Measurements from ENCODE around the gene ANKZF1. TPM values are rescaled to one million over a fixed set of nuclear protein-coding genes. Genes with fewer than 3 reads are reported as not detected.

Gene ANKZF1
- total and polyA plus RNA-seq, 2 of the 8 experiments (the other 6 are each of a cell fraction or from before 2014, with no cell fraction given), result 32.5 to 50.1 TPM

- FAIRE-seq (no peak), DNase-seq (ENCODE audit: low read depth in 1 of 2, low spot score in 2 of 2) (no peak)
- POLR2A ChIA-PET (ENCODE audit: partially characterized antibody), result interaction anchor here (0.6 to 14.9 kb wide), 15 partner anchors 10 to 132 kb away, joined by 3 to 190 read pairs (median 7); partner anchors contain the start of genes ABCB6, ANKZF1, ATG9A and CNPPD1
- peaks cover 16 to 43% (median 35%) of the 10 kb centered on the region in 4 experiments for H3K27me3 ChIP-seq (replicated peaks in 1 of 4; ENCODE audit: control insufficient read depth in 3 of 4, extremely low read depth in 1 of 4, insufficient read depth in 3 of 4, low read length in 3 of 4)
- peak overlapping the region in 1 of 4 experiments; percentile 64; a peak in 2 of 8 replicates for H3K4me3 ChIP-seq (ENCODE audit: extremely low read depth in 1 of 4, insufficient read depth in 2 of 4, low read depth in 3 of 4, low read length in 4 of 4)
- H3K4me2 ChIP-seq (ENCODE audit: insufficient read depth in 1 of 2, low read depth in 2 of 2, low read length in 2 of 2), result peak overlapping the region; percentile 85 to 92
- H2AK5ac ChIP-seq (ENCODE audit: low read depth, low read length), result no peak overlapping the region; the same call in 1 of the 2 replicates
- H3K14ac ChIP-seq (ENCODE audit: insufficient read length), result no peak overlapping the region
- TF ChIP-seq CHD2 (IDR thresholded peaks at IDR 0.05; ENCODE audit: low read length), result no peak
- TF ChIP-seq EP300 (IDR thresholded peaks at IDR 0.05; ENCODE audit: borderline replicate concordance in 1 of 2, low read depth in 2 of 2, low read length in 2 of 2), result no peak
- TF ChIP-seq RFX5 (IDR thresholded peaks at IDR 0.05; ENCODE audit: borderline replicate concordance, low read depth, low read length), result no peak
- TF ChIP-seq ZNF274 (IDR thresholded peaks at IDR 0.05; ENCODE audit: borderline replicate concordance, extremely low read depth, low read length), result no peak
- no peak for TF ChIP-seq KDM1A (IDR thresholded peaks at IDR 0.05; ENCODE audit: borderline replicate concordance, low read length)
- no peak for TF ChIP-seq BCL11A (IDR thresholded peaks at IDR 0.05; ENCODE audit: low read depth in 2 of 2, low read length in 2 of 2)
- no peak overlapping the region for H2AFZ ChIP-seq (ENCODE audit: low read length)
- no peak overlapping the region for H3K27ac ChIP-seq (ENCODE audit: low read depth, low read length)
- H3K23ac ChIP-seq (ENCODE audit: insufficient read length), result no peak overlapping the region
- H3K23me2 ChIP-seq (ENCODE audit: low read depth, low read length), result peaks cover 17% of the 10 kb centered on the region
- H4K91ac ChIP-seq (replicated peaks; ENCODE audit: insufficient read length, low read length), result no peak overlapping the region
- H4K5ac ChIP-seq (ENCODE audit: insufficient read length, low read depth, low read length), result no peak overlapping the region
- H3K79me2 ChIP-seq (ENCODE audit: control insufficient read depth in 1 of 2, insufficient read depth in 2 of 2, low read length in 2 of 2), result no peaks in the 10 kb centered on the region
- peak overlapping the region; percentile 23; the same call in 1 of the 2 replicates for H2BK15ac ChIP-seq (ENCODE audit: low read length)
- no peaks in the 10 kb centered on the region for H3K9me3 ChIP-seq (ENCODE audit: insufficient read depth in 2 of 2, low read depth in 1 of 2, low read length in 1 of 2)
- 0 out of 2 replicates have a peak overlapping the region, but pooled peaks have one; percentile 35 for H2BK12ac ChIP-seq (ENCODE audit: low read depth, low read length)
- H2BK5ac ChIP-seq (ENCODE audit: low read depth, low read length), result no peak overlapping the region
- H3K56ac ChIP-seq (replicated peaks; ENCODE audit: insufficient read length, low read depth, low read length), result no peak overlapping the region
- peaks cover 0 to 2% of the 10 kb centered on the region in 2 experiments for H4K20me1 ChIP-seq (replicated peaks in 1 of 2; ENCODE audit: control insufficient read depth in 1 of 2, insufficient read depth in 2 of 2, low read length in 2 of 2)
- H3K79me1 ChIP-seq (ENCODE audit: low read depth, low read length), result peaks cover 2% of the 10 kb centered on the region; the same call in 1 of the 2 replicates
- no peak overlapping the region for H3K18ac ChIP-seq (ENCODE audit: extremely low read depth, low read length)
- no peak overlapping the region for H3K4ac ChIP-seq (replicated peaks; ENCODE audit: insufficient read length, low read depth, low read length)
- H2BK120ac ChIP-seq (replicated peaks; ENCODE audit: low read depth, low read length), result no peak overlapping the region
- peaks cover 5 to 14% (median 9%) of the 10 kb centered on the region in 4 experiments for H3K4me1 ChIP-seq (replicated peaks in 1 of 4; ENCODE audit: control insufficient read depth in 3 of 4, insufficient read depth in 4 of 4, low read length in 3 of 4)
- H3K9ac ChIP-seq (replicated peaks in 1 of 4; ENCODE audit: extremely low read depth in 1 of 4, low read depth in 3 of 4, low read length in 3 of 4), result no peak overlapping the region
- CTCF ChIA-PET (ENCODE audit: partially characterized antibody), result interaction anchor here (0.7 to 6.6 kb wide), 14 partner anchors 9 to 115 kb away, joined by 3 to 118 read pairs (median 3); partner anchors contain the start of genes DNAJB2 and ZFAND2B
- peaks cover 0 to 9% (median 5%) of the 10 kb centered on the region in 4 experiments; a peak in 4 of 8 replicates for H3K36me3 ChIP-seq (ENCODE audit: control insufficient read depth in 2 of 4, insufficient read depth in 4 of 4, low read length in 3 of 4)
- WGBS, 2 experiments (ENCODE audit: extremely low coverage in 1 of 2, insufficient coverage in 1 of 2, insufficient read length in 1 of 2, insufficient replicate concordance in 2 of 2, low coverage in 1 of 2, low lambda C conversion rate in 2 of 2, missing lambda C conversion rate in 1 of 2), result 71% methylated on average over 5 of the region's 5 CpGs; no CpG with 5 or more reads in 1 of the 2 experiments
- H4K8ac ChIP-seq (ENCODE audit: extremely low read depth, insufficient read depth, low read length), result no peak overlapping the region
- H2BK20ac ChIP-seq (ENCODE audit: low read length), result no peak overlapping the region
These were observed 22.5 kb downstream of the ANKZF1 start for GRCh38 chr2:219252084-219252483.
